Naive thymus-derived CD8-positive, alpha-beta T cell (primary cell): ENCODE results near the gene AMY1B. TPM values are rescaled to one million over a fixed set of nuclear protein-coding genes. Genes with fewer than 3 reads are reported as not detected.
"Not testable (repeated sequence)": the region's sequence is repeated elsewhere in the genome, so short reads cannot be mapped to it uniquely, and the experiment has no call there.

Experiments used
- ATAC-seq, 2 donors: fragments of 150-1000 bp; cut with Tn5 transposase in 1 of 2; sonication (Bioruptor Pico), chemical (Tn5 transposase) in 1 of 2; 1 replicate in 1 of 2; 2 replicates in 1 of 2; pipeline ENCODE4 v1.10.0; 2021; ENCODE audit warnings: mild to moderate bottlenecking in 2 of 2, moderate library complexity in 2 of 2
- POLR2A ChIA-PET: fragments of 350-600 bp; sonication (Branson Sonifier 250); formaldehyde crosslinking; loops from one replicate; lab custom pipeline; 2021; ENCODE audit warnings: antibody characterized with exemption; lab: Charles Lee
- DNase-seq, 10 donors: peaks; one replicate each; pipeline versions ENCODE4 v3.0.0 to v3.0.0-alpha.2; 2020 to 2022
- H3K27ac Mint-ChIP-seq, 10 donors: one replicate each; pipeline ENCODE4 v1.8.0; 2020 to 2022; ENCODE audit warnings: mild to moderate bottlenecking in 10 of 10, mixed read lengths in 10 of 10, moderate library complexity in 4 of 10, inconsistent platforms in 1 of 10
- H3K27me3 Mint-ChIP-seq, 5 donors: one replicate each; pipeline ENCODE4 v1.8.0; 2021 to 2022; ENCODE audit warnings: mixed read lengths in 5 of 5
- H3K36me3 Mint-ChIP-seq, 3 donors: one replicate each; pipeline ENCODE4 v1.8.0; 2020 to 2022; ENCODE audit warnings: mixed read lengths in 3 of 3, mild to moderate bottlenecking in 2 of 3, inconsistent platforms in 1 of 3
- H3K4me1 Mint-ChIP-seq, 4 donors: one replicate each; pipeline ENCODE4 v1.8.0; 2021 to 2022; ENCODE audit warnings: mixed read lengths in 4 of 4
- H3K4me3 Mint-ChIP-seq, 10 donors: one replicate each; pipeline ENCODE4 v1.8.0; 2020 to 2022; ENCODE audit warnings: mild to moderate bottlenecking in 10 of 10, mixed read lengths in 10 of 10, moderate library complexity in 6 of 10, inconsistent platforms in 1 of 10
- H3K9me3 Mint-ChIP-seq, 9 donors: one replicate each; pipeline ENCODE4 v1.8.0; 2020 to 2022; ENCODE audit warnings: mixed read lengths in 9 of 9, mild to moderate bottlenecking in 3 of 9, inconsistent platforms in 1 of 9, moderate library complexity in 1 of 9
- polyA plus RNA-seq, 3 donors: library from polyadenylated mRNA; unstranded; fragments of 300-500 nt; fragmentation: Illumina TruSeq; gene quantifications; one replicate each; pipeline ENCODE4 v1.2.3, GENCODE V29; 2021
- total RNA-seq, 8 experiments: library from RNA in 2 of 8; stranded (reverse) in 2 of 8; gene quantifications; one replicate each; pipeline ENCODE4 v1.2.3 and lab custom pipeline; 2021 to 2026

Gene AMY1B
- total RNA-seq = not detected
- polyA plus RNA-seq = not detected
- 0 to 0.98 (median 0) reads per million in 6 experiments for total RNA-seq (lab: John Stamatoyannopoulos, UW)

- H3K4me3 Mint-ChIP-seq, ATAC-seq, H3K27ac Mint-ChIP-seq, H3K27me3 Mint-ChIP-seq, DNase-seq, H3K36me3 Mint-ChIP-seq, POLR2A ChIA-PET, H3K9me3 Mint-ChIP-seq, H3K4me1 Mint-ChIP-seq: not testable (repeated sequence)
Measured at GRCh38 chr1:103696110-103696509, at the start of gene AMY1B. AMY1B (minus strand) TSS chr1:103696210; CDS start chr1:103695639, 571 bp downstream.

- H3K36me3 Mint-ChIP-seq, DNase-seq, H3K4me3 Mint-ChIP-seq, H3K27me3 Mint-ChIP-seq, H3K9me3 Mint-ChIP-seq, ATAC-seq, H3K27ac Mint-ChIP-seq, POLR2A ChIA-PET, H3K4me1 Mint-ChIP-seq: not testable (repeated sequence)
Measured at GRCh38 chr1:103745040-103745439, 49.0 kb upstream of the AMY1B start.

- H3K4me1 Mint-ChIP-seq, ATAC-seq, H3K27me3 Mint-ChIP-seq, H3K27ac Mint-ChIP-seq, DNase-seq, H3K36me3 Mint-ChIP-seq, POLR2A ChIA-PET, H3K4me3 Mint-ChIP-seq, H3K9me3 Mint-ChIP-seq: not testable (repeated sequence)
Measured at GRCh38 chr1:103744449-103744848, 48.4 kb upstream of the AMY1B start.

DNA sequence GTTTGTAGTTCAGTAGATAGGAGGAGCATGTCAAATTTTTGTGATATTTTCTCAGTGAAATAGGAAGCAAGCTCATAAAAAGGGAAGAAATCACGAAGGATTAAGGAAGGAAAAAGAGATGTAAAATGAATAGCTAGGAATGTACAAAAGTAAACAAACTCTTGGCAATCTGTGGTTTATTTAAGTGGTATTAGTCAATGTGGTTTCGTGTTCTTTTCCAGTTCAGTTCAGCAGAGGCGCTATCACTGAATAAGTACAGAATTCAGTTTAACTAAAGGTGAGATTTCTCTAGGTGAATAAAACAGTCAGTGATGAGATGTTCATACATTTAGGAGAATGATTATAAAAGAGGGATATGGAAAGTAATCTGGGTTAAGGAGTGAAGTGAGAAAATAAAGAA, 42.0 kb upstream of the AMY1B start:
- H3K4me1 Mint-ChIP-seq, H3K4me3 Mint-ChIP-seq, POLR2A ChIA-PET: not testable (repeated sequence)

GRCh38 chr1:103735334-103735733, 39.3 kb upstream of the AMY1B start:
- H3K4me1 Mint-ChIP-seq, POLR2A ChIA-PET, ATAC-seq, DNase-seq, H3K27ac Mint-ChIP-seq, H3K27me3 Mint-ChIP-seq, H3K9me3 Mint-ChIP-seq, H3K4me3 Mint-ChIP-seq, H3K36me3 Mint-ChIP-seq: not testable (repeated sequence)

More for the DNA sequence above, 42.0 kb upstream of the AMY1B start:
- H3K9me3 Mint-ChIP-seq, H3K27me3 Mint-ChIP-seq, H3K27ac Mint-ChIP-seq, H3K36me3 Mint-ChIP-seq, ATAC-seq, DNase-seq: not testable (repeated sequence)

DNA sequence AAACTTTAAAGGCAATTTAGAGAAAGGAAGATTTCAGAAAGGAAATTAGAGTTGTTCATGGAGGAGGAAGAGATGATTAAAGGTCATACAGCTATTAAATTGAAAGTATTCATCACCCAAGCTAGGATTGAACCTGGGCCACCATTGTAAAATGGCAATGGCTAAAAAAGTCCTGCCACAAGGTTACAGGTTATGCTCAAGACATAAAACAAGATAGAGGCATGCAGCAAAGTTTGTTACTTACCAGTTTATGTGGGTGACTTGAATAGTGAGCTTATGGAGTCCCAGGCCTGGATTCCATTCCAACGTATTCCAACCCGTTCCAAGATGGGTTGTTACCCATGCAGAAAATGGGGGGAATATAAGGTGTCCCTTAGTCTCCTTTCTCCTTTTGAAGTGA, 25.5 kb upstream of the AMY1B start:
- H3K4me1 Mint-ChIP-seq, ATAC-seq, DNase-seq, H3K4me3 Mint-ChIP-seq, H3K27ac Mint-ChIP-seq, H3K27me3 Mint-ChIP-seq, H3K9me3 Mint-ChIP-seq, POLR2A ChIA-PET, H3K36me3 Mint-ChIP-seq: not testable (repeated sequence)

DNA sequence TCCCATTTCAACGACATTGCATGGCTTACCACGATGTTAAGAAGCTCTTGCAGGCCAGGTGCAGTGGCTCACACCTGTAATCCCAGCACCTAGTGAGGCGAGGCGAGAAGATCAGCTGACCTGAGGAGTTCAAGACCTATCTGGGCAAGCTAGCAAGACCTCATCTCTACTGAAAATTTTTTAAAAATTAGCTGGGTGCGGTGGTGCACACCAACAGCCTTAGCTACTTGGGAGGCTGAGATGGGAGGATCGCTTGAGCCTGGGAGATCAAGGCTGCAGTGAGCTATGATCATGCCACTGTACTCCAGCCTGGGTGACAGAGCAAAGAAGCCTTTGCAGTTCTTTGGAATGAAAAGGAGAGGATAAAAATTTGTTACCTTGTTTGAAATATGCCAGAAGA, 21.4 kb upstream of the AMY1B start:
- POLR2A ChIA-PET, H3K36me3 Mint-ChIP-seq, H3K4me1 Mint-ChIP-seq, H3K4me3 Mint-ChIP-seq, ATAC-seq, H3K27ac Mint-ChIP-seq, H3K27me3 Mint-ChIP-seq, H3K9me3 Mint-ChIP-seq: not testable (repeated sequence)
- peak in 1 of 10 donors; percentile 0 for DNase-seq

GRCh38 chr1:103710381-103710780, 14.4 kb upstream of the AMY1B start:
- DNase-seq, H3K9me3 Mint-ChIP-seq, POLR2A ChIA-PET: not testable (repeated sequence)

DNA sequence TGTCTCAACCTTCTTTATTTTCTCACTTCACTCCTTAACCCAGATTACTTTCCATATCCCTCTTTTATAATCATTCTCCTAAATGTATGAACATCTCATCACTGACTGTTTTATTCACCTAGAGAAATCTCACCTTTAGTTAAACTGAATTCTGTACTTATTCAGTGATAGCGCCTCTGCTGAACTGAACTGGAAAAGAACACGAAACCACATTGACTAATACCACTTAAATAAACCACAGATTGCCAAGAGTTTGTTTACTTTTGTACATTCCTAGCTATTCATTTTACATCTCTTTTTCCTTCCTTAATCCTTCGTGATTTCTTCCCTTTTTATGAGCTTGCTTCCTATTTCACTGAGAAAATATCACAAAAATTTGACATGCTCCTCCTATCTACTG, 11.7 kb upstream of the AMY1B start:
- H3K36me3 Mint-ChIP-seq, H3K4me1 Mint-ChIP-seq, DNase-seq, H3K9me3 Mint-ChIP-seq, H3K4me3 Mint-ChIP-seq, H3K27ac Mint-ChIP-seq, H3K27me3 Mint-ChIP-seq, ATAC-seq, POLR2A ChIA-PET: not testable (repeated sequence)

More at GRCh38 chr1:103710381-103710780, 14.4 kb upstream of the AMY1B start:
- H3K27ac Mint-ChIP-seq, H3K27me3 Mint-ChIP-seq, H3K4me1 Mint-ChIP-seq, H3K36me3 Mint-ChIP-seq, H3K4me3 Mint-ChIP-seq, ATAC-seq: not testable (repeated sequence)

DNA sequence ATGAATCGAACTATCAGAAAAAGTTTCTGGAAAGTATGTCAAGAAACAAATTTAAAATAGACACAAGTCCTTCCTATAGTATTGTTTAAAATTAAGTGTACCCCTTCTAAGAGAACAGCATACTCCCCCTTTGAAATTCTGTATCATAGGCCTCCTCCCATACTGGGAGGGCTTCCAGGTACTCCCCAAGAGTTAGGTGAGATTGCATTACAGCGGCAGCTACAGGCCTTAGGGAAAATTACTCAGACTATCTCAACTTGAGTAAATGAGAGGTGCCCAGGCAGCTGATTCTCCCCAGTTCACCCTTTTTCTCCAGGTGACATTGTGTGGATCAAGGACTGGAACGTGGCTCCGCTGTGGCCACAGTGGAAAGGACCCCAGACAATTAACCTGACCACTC, 5.2 kb upstream of the AMY1B start:
- H3K36me3 Mint-ChIP-seq, POLR2A ChIA-PET, H3K4me3 Mint-ChIP-seq: not testable (repeated sequence)

DNA sequence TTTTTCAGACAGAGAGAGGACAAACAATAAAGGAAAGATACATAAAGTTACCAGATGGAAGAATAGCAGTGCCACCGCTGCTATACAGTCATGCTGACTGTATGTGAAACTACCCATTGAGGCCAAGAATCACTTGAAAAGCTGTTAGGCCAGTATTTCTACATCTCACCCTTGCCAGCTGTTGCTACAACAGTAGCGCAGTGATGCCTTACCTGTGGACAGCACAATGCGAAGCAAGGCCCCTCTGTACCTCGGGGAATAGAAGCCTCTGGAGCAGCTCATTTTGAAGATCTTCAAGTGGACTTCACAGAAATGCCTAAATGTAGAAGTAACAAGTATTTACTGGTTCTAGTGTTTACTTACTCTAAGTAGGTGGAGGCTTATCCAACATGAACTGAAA, 4.7 kb upstream of the AMY1B start:
- not testable (repeated sequence) for H3K4me3 Mint-ChIP-seq

More for the DNA sequence above, 5.2 kb upstream of the AMY1B start:
- H3K27ac Mint-ChIP-seq, H3K4me1 Mint-ChIP-seq, H3K27me3 Mint-ChIP-seq, ATAC-seq, H3K9me3 Mint-ChIP-seq, DNase-seq: not testable (repeated sequence)

DNA sequence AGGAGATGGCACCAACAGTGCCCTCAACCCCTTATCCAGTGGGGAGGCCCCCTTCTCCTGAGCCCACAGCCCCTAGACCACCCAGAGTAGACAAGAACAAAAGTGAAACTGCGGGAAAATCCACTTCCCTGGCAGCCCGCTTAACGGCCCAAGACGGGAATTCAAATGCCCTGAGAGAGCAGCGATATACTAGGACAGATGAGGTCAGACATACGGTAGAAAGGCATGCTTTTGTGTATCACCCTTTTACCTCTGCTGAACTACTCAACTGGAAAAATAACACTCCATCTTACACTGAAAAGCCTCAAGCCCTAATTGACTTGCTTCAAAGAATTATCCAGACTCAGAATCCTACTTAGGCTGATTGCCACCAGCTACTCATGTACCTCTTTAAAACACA, 1.4 kb upstream of the AMY1B start:
- DNase-seq, H3K4me1 Mint-ChIP-seq, POLR2A ChIA-PET, H3K9me3 Mint-ChIP-seq, H3K27me3 Mint-ChIP-seq, H3K4me3 Mint-ChIP-seq, H3K27ac Mint-ChIP-seq, H3K36me3 Mint-ChIP-seq, ATAC-seq: not testable (repeated sequence)

More for the DNA sequence above, 4.7 kb upstream of the AMY1B start:
- POLR2A ChIA-PET, H3K27ac Mint-ChIP-seq, ATAC-seq, H3K27me3 Mint-ChIP-seq, H3K36me3 Mint-ChIP-seq, H3K4me1 Mint-ChIP-seq, H3K9me3 Mint-ChIP-seq, DNase-seq: not testable (repeated sequence)

GRCh38 chr1:103676335-103676734, 19.7 kb downstream of the AMY1B start:
- not testable (repeated sequence) for H3K36me3 Mint-ChIP-seq

GRCh38 chr1:103655460-103655859, 40.5 kb downstream of the AMY1B start, which contains the start of gene AMY1A:
AMY1A (plus strand) TSS chr1:103655760; CDS start chr1:103656331, 571 bp downstream.
- POLR2A ChIA-PET, H3K4me1 Mint-ChIP-seq: not testable (repeated sequence)

More at GRCh38 chr1:103676335-103676734, 19.7 kb downstream of the AMY1B start:
- H3K27me3 Mint-ChIP-seq, H3K4me1 Mint-ChIP-seq, POLR2A ChIA-PET, H3K27ac Mint-ChIP-seq, H3K4me3 Mint-ChIP-seq, DNase-seq, ATAC-seq, H3K9me3 Mint-ChIP-seq: not testable (repeated sequence)

More at GRCh38 chr1:103655460-103655859, 40.5 kb downstream of the AMY1B start, which contains the start of gene AMY1A:
- DNase-seq, H3K36me3 Mint-ChIP-seq, ATAC-seq, H3K4me3 Mint-ChIP-seq, H3K27me3 Mint-ChIP-seq, H3K9me3 Mint-ChIP-seq, H3K27ac Mint-ChIP-seq: not testable (repeated sequence)
